Tibial nerve (tissue), 3 donors: ENCODE measurements around the gene RAPGEF6.

Experiments
- CTCF ChIP-seq, 5 experiments: fragments of 200-600 bp in 3 of 5; fragments of 450-650 bp in 2 of 5; sonication (generic) in 3 of 5; IDR thresholded peaks; one replicate each; pipeline ENCODE4 v1.5.1; 2016 to 2019; ENCODE audit warnings: antibody characterized with exemption in 5 of 5, mild to moderate bottlenecking in 3 of 5, moderate library complexity in 2 of 5
- POLR2A ChIP-seq, 2 donors: fragments of 450-650 bp; IDR thresholded peaks; one replicate each; pipeline ENCODE4 v1.6.1; 2017; ENCODE audit warnings: antibody characterized with exemption in 2 of 2, mild to moderate bottlenecking in 2 of 2, moderate library complexity in 2 of 2

GRCh38 chr5:131511934-131512333 is 123.1 kb downstream of the RAPGEF6 start:
- no peak for TF ChIP-seq POLR2A (IDR thresholded peaks at IDR 0.05)
- no peak for TF ChIP-seq CTCF (IDR thresholded peaks at IDR 0.05)
